HG02588 (cell line): ENCODE data around the gene LOXL1.

Experiments
- ATAC-seq: cut with Tn5 transposase; IDR thresholded peaks from one replicate; pipeline ENCODE4 v1.9.1; 2021; ENCODE audit warnings: mild to moderate bottlenecking, moderate library complexity; ENCODE audit not compliant: unreplicated experiment

Gene LOXL1

GRCh38 chr15:73926219-73927002, at the start of gene LOXL1:
Gene LOXL1 (plus strand): TSS chr15:73926462. CDS start chr15:73926784, 322 bp downstream.
- ATAC-seq: no peak

- no peak for ATAC-seq
Measured at GRCh38 chr15:73879426-73879825, 46.8 kb upstream of the LOXL1 start.

- ATAC-seq: no peak
Measured at GRCh38 chr15:73881579-73882320, 44.5 kb upstream of the LOXL1 start.

- no peak for ATAC-seq
Measured at GRCh38 chr15:73882761-73883419, 43.4 kb upstream of the LOXL1 start.

GRCh38 chr15:73884159-73884558, 42.1 kb upstream of the LOXL1 start:
- ATAC-seq: no peak

- no peak for ATAC-seq
Measured at GRCh38 chr15:73885954-73886700, 40.1 kb upstream of the LOXL1 start.

GRCh38 chr15:73886717-73887345, 39.4 kb upstream of the LOXL1 start:
- ATAC-seq: no peak

- no peak for ATAC-seq
Measured at GRCh38 chr15:73887481-73887880, 38.8 kb upstream of the LOXL1 start.

- ATAC-seq: no peak
Measured at GRCh38 chr15:73888224-73889041, 37.8 kb upstream of the LOXL1 start.

- no peak for ATAC-seq
Measured at GRCh38 chr15:73889053-73889761, 37.1 kb upstream of the LOXL1 start.

GRCh38 chr15:73889762-73890124, 36.5 kb upstream of the LOXL1 start:
- ATAC-seq: no peak

- no peak for ATAC-seq
Measured at GRCh38 chr15:73891328-73892315, 34.6 kb upstream of the LOXL1 start.

- ATAC-seq: no peak
Measured at GRCh38 chr15:73892446-73893226, 33.6 kb upstream of the LOXL1 start.

GRCh38 chr15:73894133-73894814, 32.0 kb upstream of the LOXL1 start:
- no peak for ATAC-seq

- no peak for ATAC-seq
Measured at GRCh38 chr15:73897441-73898261, 28.6 kb upstream of the LOXL1 start.
